ENCODE measurements around the gene VAV2.

The VAV2 gene

DNA sequence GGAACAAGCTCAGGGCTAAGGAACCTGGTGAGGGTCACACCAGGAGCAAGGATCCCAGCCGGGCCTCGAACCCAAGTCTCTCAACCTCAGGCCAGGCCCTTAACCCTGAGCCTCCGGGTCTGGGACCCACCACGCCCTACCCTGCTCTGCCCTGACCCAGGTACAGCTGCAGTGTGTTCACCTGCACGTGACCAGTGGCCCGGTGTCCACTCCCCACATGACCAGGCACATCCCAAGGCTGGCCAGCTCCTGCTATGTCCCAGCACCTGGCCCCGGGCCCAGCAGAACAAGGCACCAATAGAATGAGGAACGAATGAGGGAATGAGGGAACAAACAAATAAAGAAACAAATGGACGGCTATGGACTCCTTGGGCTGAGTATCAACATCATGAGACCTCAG, 142.0 kb downstream of the VAV2 start:
- TF ChIP-seq, protein P1, sequence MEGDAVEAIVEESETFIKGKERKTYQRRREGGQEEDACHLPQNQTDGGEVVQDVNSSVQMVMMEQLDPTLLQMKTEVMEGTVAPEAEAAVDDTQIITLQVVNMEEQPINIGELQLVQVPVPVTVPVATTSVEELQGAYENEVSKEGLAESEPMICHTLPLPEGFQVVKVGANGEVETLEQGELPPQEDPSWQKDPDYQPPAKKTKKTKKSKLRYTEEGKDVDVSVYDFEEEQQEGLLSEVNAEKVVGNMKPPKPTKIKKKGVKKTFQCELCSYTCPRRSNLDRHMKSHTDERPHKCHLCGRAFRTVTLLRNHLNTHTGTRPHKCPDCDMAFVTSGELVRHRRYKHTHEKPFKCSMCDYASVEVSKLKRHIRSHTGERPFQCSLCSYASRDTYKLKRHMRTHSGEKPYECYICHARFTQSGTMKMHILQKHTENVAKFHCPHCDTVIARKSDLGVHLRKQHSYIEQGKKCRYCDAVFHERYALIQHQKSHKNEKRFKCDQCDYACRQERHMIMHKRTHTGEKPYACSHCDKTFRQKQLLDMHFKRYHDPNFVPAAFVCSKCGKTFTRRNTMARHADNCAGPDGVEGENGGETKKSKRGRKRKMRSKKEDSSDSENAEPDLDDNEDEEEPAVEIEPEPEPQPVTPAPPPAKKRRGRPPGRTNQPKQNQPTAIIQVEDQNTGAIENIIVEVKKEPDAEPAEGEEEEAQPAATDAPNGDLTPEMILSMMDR (IDR thresholded peaks at IDR 0.05; ENCODE audit: insufficient read depth, missing control alignments) = no peak
- no peak for DNase-seq (ENCODE audit: insufficient read length, low spot score)
- FAIRE-seq = no peak

DNA sequence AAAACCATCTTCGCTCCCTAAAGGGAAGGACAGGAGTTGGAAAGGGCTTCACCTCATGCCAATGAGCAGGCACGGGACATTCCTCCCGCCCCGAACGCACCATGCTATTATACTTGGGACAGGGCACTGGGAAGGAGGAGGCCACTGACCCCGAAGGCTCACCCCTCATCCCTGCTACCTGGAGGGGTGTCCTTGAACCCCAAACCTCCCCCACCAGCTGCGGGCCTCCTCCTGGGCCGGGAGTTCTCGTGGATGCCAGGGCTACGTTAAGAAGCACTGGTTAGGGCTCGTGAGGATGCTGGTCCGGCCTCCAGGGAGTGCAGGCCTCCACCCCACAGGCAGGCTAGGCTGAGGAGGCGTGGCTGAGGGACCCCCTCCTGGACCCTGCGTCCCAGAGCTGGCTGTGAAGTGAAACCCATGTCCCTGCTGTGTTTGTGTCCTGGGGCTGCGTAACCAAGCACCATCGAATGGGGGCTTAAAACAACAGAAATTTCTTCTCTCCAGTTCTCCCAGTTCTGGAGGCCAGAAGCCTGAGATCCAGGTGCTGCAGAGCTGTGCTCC, 142.9 kb downstream of the VAV2 start:
- FAIRE-seq = no peak
- no peak for DNase-seq (ENCODE audit: insufficient read length, low spot score)
- TF ChIP-seq, protein P1 (IDR thresholded peaks at IDR 0.05; ENCODE audit: insufficient read depth, missing control alignments) = no peak

DNA sequence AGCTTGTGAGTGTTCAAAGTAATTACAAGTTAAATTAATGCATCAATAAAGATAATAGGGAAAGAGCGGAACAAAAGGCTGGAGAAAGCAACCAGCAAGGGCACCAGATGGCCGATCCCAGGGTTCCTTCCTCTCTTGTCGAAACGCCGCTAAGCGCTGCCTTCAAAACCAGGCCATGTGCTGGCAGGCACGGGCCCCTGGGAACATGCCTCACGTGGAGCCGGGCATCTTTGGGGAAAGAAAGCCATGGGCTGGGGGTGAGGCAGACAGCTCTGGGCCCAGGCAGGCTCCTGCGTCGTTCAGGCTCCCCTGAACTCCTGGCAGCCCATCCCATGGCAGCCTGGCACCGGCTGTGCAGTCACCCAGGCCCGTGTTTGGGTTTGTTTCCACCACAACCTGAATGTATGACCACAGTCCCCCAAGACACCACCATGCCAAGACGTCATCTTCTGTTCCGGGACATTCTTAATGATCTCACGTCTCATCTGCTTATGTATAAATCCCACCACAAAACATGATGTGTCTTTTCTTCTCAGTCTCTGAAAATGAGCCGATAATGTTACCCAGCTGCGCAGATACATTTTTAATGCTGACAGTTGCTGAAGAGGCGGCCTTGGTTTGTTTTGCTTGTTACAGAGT, 143.5 kb downstream of the VAV2 start:
- FAIRE-seq (no peak), DNase-seq (ENCODE audit: insufficient read length, low spot score) (no peak)
- TF ChIP-seq, protein P1 (IDR thresholded peaks at IDR 0.05; ENCODE audit: insufficient read depth, missing control alignments) = no peak

DNA sequence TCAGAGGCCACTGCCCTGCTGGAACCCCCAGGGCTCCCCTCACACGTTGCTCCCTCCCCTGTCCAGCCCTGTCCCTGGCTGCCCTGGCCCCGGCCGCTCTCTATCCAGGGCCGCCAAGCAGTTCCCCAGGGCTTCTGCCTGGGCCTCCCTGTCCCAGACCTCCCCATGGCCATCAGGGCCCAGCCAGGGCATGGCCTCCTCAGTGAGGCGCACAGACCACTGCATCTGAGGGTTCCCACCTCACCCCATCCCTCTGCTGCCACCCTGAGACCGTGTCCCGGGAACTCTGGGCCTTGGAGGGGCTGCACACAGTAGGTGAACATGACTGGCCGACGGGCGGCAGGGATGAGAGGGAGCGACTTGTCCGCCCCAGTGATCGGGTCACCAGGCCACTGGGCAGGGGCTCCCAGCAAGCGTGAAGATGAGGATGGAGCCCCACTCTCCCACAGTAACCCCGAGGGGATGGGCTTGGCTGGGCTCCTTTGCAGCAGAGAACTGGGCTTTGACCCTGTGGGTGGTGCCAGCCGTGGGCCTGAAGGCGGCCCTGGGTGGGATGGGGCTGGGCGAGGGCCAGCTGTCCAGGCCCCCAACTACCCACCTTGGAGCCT, 145.5 kb downstream of the VAV2 start:
- TF ChIP-seq, protein P1 (IDR thresholded peaks at IDR 0.05; ENCODE audit: insufficient read depth, missing control alignments) = no peak
- no peak for DNase-seq (ENCODE audit: insufficient read length, low spot score)
- no peak for FAIRE-seq

DNA sequence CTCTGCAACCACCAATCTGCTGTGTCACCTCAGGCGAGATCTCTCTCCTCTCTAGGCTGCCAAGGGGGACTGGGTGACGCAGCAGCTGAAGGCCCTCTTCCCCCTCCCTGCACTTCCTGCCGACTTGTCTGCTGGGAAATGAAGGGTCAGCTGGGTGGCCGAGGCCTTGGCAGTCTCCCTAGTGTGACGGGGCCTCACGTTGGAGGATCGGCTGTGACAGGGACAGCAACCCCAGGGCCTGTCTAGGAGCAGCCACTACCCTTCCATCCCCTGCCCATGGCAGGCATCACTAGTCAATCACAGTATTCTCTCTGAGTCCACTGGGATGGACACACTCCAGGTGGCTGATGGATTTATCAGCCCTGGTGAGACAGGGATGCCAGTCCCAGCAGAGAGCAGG, 146.7 kb downstream of the VAV2 start:
- FAIRE-seq (no peak), DNase-seq (ENCODE audit: insufficient read length, low spot score) (no peak)
- TF ChIP-seq, protein P1 (IDR thresholded peaks at IDR 0.05; ENCODE audit: insufficient read depth, missing control alignments) = no peak

DNA sequence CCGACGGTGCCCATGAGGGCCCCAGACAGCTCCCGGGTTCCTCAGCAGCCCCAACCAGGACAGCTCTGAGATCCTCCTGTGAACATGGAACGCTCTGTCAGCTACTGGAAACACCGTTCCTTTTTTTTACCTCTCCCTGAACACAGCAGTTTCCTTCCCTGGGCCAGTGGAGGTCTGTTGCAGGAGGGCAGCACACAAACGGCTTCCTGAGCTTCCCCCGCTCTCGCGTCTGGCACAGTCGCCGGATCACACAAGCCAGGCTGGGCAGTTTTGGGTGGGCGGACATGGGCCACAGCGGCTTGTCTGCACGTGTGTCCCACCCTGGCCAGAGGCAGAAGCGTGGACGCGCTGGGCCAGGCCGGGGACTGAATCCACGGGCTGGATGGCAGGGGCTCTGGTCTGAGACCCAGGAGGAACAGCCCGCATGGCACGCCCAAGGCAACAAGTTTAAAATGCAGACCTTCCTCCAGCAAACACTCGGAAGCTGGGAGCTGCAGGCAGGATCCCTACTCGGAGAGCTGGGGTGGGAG, 147.2 kb downstream of the VAV2 start:
- DNase-seq (ENCODE audit: insufficient read length, low spot score) (no peak), FAIRE-seq (no peak)
- TF ChIP-seq, protein P1 (IDR thresholded peaks at IDR 0.05; ENCODE audit: insufficient read depth, missing control alignments) = no peak

DNA sequence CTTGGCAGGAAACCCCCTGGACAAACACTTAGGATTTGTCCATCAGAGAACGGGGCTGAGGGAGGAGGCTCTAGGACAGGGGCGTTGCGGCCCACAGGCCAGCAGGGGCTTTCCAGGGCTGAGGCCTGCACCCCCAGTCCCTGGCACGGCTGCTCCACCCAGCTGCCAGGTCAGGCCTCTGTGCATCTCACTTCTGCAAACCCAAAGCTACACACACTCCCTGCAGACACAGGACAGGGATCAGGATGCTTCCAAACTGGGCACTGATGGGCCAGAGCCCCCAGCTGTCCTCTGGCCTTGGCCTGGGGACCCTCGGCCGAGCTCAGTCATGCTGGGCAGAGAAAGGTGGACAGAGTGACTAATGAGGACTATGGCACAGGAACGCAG, 147.7 kb downstream of the VAV2 start:
- TF ChIP-seq, protein P1 (IDR thresholded peaks at IDR 0.05; ENCODE audit: insufficient read depth, missing control alignments) = no peak
- no peak for DNase-seq (ENCODE audit: insufficient read length, low spot score)
- FAIRE-seq = no peak

All from D721Med (cell line).